Measurements from ENCODE around the gene TMPRSS9.
"Not testable (repeated sequence)": the region's sequence is repeated elsewhere in the genome, so short reads cannot be mapped to it uniquely, and the experiment has no call there.

TMPRSS9 gene

GRCh38 chr19:2342656-2343288 lies 17.3 kb upstream of the TMPRSS9 start:
- DNase-seq (ENCODE audit: low read depth) = no peak

- no peak for DNase-seq (ENCODE audit: low read depth)
Observed at GRCh38 chr19:2343289-2343982, 16.6 kb upstream of the TMPRSS9 start.

- no peak for DNase-seq (ENCODE audit: low read depth)
Observed at GRCh38 chr19:2344381-2344870, 15.6 kb upstream of the TMPRSS9 start.

DNA sequence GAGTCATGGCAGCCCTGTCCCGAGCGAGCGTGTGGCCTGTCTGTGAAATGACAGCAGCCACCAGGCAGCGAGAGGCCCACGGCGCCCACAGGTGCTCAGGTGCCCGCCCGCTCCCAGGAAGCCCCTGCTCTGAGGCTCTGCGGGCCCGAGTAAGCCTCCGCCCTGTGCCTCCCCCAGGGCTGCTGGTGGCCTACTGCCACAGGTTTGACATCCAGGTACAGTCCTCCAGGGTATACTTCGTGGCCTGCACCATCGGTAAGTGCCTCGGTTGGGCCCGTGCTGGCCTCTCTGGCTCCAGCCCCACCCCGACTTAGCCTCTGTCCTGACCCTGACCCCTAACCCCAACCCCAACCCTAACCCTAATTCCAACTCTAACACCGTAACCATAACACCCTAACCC lies 15.0 kb upstream of the TMPRSS9 start:
- no peak for DNase-seq (ENCODE audit: low read depth)

GRCh38 chr19:2345794-2346663 lies 14.0 kb upstream of the TMPRSS9 start:
- peak; percentile 13 for DNase-seq (ENCODE audit: low read depth)

- not testable (repeated sequence) for DNase-seq (ENCODE audit: low read depth)
Observed at GRCh38 chr19:2349818-2350217, 10.2 kb upstream of the TMPRSS9 start.

DNA sequence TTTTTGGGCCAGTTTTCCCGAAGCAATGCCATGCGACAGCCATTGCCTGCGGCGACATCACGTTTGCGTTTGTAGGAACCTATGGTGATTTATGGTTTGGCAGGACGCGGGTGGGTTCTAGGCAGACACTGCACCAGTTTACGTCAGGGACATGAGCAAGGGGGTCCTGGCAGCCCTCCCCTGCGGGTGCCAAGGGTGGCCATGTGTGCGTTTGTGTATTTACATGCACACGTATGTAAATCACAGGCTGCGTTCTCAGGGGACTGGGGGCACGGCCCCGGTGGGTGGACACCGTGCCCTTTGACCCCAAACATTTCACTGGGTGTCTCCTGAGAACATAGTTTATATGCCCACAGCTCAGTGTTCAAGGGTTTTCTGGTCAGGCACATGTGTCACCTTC lies 9.4 kb upstream of the TMPRSS9 start:
- DNase-seq (ENCODE audit: low read depth) = no peak

- no peak for DNase-seq (ENCODE audit: low read depth)
Observed at GRCh38 chr19:2351591-2351990, 8.5 kb upstream of the TMPRSS9 start.

DNA sequence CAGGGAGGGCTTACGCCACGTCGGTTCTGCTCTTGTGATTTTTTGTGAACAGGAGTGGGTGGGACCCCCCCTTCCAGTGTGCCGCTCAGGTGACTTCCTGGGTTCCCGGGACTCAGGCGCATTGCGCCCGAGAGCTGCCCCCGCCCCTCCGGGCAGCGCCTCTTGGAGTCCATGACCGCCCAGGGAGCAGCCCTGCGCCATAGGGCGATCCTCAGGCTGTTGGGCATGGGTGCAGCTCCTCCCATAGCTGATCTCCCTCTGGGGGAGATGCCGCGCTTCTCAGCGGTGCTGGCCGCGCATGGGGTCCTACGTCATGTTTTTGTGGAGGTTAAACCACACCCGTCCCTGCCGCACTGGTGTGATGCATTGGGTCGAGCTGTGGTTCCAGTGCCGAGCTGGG lies 7.9 kb upstream of the TMPRSS9 start:
- no peak for DNase-seq (ENCODE audit: low read depth)

DNA sequence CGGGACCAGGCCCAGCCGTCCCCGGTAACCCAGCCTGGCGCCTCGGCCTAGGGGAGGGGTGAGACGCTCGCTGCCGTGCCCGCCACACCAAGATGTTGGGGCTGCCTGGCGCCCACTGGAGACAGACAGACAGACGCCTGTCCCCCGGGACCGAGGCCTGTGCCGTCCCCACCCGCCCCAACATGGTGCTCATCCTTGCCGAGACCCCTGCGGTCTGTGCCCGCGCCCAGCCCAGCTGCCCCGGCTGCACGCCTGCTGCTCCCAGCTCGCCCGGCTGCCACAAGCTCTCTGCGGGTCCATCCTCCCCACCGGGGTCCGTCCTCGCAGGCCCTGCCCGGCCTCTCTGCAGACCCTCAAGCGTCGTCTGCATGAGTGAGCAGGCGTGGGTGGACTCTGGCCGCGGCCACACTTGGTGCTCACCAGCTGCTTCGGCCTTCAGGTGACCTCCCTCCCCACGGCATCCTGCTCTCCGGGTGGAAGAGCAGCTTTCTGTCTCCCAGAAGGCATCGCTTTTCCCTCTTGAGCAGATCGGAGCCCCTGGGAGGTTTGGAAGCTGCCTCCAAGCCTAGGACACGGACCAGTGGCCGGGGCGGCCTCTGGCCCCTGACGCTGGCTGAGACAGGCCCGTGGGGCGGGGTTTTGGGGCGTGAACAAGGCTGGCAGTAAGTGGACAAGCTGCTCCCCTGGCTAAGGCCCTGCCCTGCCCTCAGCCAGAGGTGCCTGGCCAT lies 6.7 kb upstream of the TMPRSS9 start:
- no peak for DNase-seq (ENCODE audit: low read depth)

DNA sequence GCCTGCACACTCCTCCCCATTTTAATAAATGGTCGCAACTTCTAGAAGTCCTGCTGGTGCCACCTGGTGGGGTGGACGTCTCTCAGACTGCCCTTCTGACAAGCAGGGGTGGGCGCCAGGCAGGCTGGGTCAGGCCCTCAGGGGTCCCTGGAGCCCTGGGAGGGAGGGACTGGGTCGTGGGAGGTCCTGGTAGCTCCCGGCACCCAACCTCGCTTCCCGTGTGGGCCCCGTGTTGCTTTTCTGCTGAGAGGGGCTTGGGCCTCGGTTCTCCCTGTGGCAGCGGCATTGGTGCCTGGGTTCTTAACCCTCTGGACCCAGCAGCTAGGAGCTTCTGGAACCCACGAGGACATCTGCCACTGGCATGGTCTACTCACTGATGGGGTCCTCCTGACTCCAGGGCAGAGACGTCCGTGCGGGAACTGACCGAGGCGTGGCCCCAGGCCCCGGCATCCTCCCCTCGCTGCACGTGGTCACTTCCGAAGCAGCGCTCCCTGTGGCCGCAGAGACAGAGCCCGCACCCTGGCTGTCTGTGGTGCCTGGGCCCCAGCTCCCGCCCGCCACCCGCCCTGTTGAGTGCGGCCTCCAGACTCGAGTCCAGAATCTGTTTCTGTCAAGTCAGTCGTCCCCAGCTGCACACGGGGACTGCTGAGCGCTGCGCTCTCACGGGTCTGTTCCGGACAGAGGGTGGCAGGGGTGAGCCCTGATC lies 6.0 kb upstream of the TMPRSS9 start:
- DNase-seq (ENCODE audit: low read depth) = no peak

GRCh38 chr19:2354670-2355069 lies 5.4 kb upstream of the TMPRSS9 start:
- no peak for DNase-seq (ENCODE audit: low read depth)

DNA sequence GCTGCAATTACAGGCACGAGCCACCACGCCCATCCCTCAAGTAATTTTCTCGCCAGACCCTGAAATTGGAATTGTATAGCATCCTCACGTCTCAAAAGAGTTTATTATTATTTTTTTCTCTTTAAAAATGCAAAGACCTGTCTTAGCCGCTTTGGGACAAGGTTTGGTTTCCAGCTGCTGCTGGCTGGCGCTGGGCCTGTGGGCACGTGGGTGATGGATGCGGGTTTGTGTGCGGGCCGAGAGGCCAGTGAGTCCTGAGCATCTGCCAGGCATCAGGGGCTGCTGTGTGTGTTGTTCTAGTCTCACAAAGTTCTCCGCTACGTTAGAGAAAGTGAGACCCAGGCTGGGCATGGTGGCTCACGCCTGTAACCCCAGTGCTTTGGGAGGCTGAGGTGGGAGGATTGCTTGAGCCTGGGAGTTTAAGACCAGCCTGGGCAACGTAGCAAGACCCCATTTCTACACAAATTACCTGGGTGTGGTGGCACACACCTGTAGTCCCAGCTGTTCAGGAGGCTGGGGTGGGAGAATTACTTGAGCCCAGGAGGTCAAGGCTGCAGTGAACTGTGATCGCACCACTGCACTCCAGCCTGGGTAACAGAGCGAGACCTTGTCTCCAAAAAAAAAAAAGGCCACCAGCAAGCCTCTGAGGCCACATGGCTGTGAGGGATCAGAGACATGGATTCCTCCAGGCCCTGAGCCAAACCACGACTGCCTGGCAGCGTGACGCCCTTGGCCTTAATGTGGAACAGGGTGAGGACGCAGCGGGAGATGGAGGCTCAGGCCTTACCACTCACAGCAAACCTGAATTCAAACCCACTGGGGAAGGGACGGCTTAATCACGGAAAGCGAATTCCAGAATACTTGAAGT lies 4.7 kb upstream of the TMPRSS9 start:
- DNase-seq (ENCODE audit: low read depth) = no peak

DNA sequence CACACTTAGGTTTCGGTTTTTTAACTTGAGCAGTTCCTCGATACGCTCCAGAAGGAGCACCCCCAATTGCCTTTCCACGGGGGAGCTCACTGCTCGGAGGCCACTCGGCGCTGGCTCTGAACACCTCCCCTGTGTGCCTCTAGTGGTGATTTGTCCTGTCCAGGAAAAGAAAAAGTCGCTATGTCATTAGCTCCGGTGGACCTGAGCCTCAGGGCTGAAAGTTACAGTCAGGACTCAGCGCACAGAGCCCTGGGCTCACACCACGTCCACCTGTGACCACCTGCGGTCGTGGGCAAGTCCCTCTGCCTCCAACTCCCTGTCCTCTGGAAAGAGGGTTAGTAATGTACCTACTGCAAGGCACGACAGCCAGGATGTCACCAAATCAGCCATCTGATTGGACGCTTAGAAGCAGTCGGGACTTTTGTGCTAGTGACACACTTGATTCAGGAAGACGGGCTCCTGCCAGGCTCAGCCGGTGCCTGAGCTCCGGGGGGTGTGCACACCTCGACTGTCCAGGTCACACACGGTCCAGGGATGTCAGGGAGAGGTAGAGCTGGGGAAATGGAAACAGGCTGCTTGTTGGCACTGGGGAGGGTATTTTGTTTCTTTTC lies 3.9 kb upstream of the TMPRSS9 start:
- DNase-seq (ENCODE audit: low read depth) = no peak

GRCh38 chr19:2357279-2358206 lies 2.5 kb upstream of the TMPRSS9 start:
- no peak for DNase-seq (ENCODE audit: low read depth)

DNA sequence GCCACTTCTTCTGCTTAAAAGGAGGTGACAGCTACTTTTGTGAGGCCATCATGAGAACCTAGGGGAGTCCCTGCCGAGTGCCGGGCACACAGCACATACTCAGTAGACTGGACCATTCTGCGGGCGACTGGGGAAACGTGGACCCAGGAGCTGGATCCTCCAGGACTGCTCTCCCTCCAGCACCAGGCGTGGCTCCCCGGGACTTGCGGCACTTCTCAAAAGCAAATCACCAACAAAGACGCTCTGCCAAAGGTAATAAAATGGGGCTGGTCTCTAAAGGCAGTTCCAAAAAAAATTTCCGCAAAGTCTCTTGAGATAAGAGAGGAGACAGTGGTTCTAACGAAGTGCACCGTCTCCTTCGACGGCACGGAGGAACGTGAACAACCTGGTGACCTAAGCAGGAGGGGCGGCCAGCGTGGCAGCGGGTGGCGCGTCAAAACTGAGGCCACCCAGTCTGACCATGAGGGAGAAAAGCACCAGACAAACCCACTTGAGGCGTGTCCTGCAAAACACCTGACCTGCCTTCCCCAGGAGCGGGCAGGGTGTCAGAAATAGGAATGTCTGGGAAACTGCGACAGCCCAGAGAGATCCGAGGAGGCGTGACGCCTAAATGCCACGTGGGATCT lies 1.4 kb upstream of the TMPRSS9 start:
- DNase-seq (ENCODE audit: low read depth) = no peak

DNA sequence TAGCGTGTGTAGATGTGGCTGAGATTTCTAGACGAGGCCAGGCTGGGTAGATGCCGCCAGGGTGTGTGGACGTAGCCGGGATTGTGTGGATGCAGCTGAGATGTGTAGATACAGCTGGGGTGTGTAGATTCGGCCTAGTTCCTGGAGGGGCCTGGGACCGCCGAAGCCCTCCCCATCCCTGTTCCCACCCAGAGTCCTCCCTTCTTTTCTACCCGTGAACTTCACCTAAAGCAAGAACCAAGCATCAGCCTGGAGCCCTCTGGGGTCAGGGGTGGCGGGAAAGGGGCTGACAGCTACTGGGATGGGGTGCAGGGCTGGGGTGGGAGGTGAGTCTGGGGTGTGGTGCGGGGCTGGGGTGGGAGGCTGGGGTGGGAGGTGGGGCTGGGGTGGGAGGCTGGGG lies 768 bp downstream of the TMPRSS9 start:
- DNase-seq (ENCODE audit: low read depth) = no peak

DNA sequence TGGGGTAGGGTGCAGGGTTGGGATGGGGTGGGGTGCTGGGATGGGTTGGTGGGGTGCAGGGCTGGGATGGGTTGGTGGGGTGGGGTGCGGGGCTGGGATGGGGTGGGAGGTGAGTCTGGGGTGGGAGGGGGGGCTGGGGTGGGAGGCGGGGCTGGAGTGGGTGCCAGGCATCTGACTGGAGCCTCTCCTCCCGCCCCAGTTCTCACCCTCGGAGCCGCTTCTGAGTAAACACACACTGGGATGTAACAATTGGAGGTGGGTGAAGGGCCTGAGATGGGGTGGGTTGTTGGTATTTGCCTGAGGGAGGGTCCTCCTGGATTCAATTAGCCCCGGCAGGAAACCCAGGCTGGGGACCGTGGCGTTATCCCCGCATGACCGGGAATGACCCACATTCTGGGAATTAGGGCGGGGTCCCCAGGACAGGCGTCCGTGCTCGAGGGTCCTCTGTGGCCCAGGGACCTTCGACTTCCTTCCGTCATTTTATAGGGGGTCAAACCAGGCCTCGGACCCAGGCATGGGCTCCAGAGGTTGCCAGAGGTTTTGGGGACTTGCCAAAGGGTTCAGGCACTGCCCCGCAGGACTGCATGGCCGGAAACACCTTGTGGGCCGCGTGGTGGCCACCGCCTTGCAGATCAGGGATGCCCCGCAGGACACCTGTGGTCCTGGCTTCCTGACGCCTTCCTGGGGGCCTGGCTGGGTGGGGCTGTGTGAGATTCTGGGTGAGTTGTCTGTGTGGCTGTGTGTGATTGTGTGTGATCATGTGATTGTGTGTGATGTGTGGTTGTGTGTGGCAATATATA lies 1.4 kb downstream of the TMPRSS9 start:
- DNase-seq (ENCODE audit: low read depth) = no peak
